Kidney (tissue), 14 donors: ENCODE data around the gene SPTBN1. TPM values are rescaled to one million over a fixed set of nuclear protein-coding genes. Genes with fewer than 3 reads are reported as not detected.

Experiments
- DNase-seq, 5 donors: peaks; one replicate each; pipeline ENCODE4 v3.0.0-alpha.2; 2013 to 2020
- FAIRE-seq: peaks from 2 replicates; lab custom pipeline; 2012; peaks lifted over from hg19 to GRCh38; lab: Jason Lieb, UNC
- H3K27ac ChIP-seq, 2 donors: one replicate each; pipeline ENCODE4 v1.7.0; 2013; ENCODE audit warnings: low read depth in 2 of 2, low read length in 2 of 2, inconsistent platforms in 1 of 2
- H3K27me3 ChIP-seq: one replicate; pipeline ENCODE4 v1.7.1; 2013; ENCODE audit warnings: low read length, inconsistent platforms; ENCODE audit not compliant: control insufficient read depth, insufficient read depth
- H3K36me3 ChIP-seq, 3 donors: one replicate each; pipeline versions ENCODE4 v1.7.0 to v1.7.1; 2013; ENCODE audit warnings: low read length in 3 of 3, control low read depth in 1 of 3, inconsistent platforms in 1 of 3; ENCODE audit not compliant: insufficient read depth in 3 of 3, control insufficient read depth in 2 of 3
- H3K4me1 ChIP-seq, 3 donors: one replicate each; pipeline versions ENCODE4 v1.7.0 to v1.7.1; 2013; ENCODE audit warnings: low read length in 3 of 3, inconsistent platforms in 1 of 3, low read depth in 1 of 3; ENCODE audit not compliant: control insufficient read depth in 2 of 3, insufficient read depth in 2 of 3
- H3K4me3 ChIP-seq, 3 donors: one replicate each; pipeline versions ENCODE4 v1.7.0 to v1.8.1; 2013; ENCODE audit warnings: low read length in 3 of 3, control low read depth in 1 of 3, inconsistent platforms in 1 of 3
- H3K9ac ChIP-seq, 3 donors: one replicate each; pipeline versions ENCODE4 v1.7.0 to v1.7.1; 2013; ENCODE audit warnings: low read length in 3 of 3, control low read depth in 1 of 3, inconsistent platforms in 1 of 3
- H3K9me3 ChIP-seq, 3 donors: one replicate each; pipeline versions ENCODE4 v1.7.0 to v1.7.1; 2013; ENCODE audit warnings: low read length in 3 of 3, control low read depth in 1 of 3, inconsistent platforms in 1 of 3; ENCODE audit not compliant: control insufficient read depth in 2 of 3, insufficient read depth in 1 of 3
- intact Hi-C: fragments of 100-400 bp; cut with DNase I; formaldehyde crosslinking; loops from one replicate; pipeline ENCODE4 v1.11.1; 2022
- polyA plus RNA-seq: library from polyadenylated mRNA; stranded (reverse); fragments of 350-450 nt; fragmentation: Illumina TruSeq; extraction: RNeasy Lipid Tissue Mini Kit (QIAGEN cat#74804); gene quantifications from one replicate; pipeline ENCODE4 v1.2.3, GENCODE V29; 2014; ENCODE audit warnings: low read depth, low replicate concordance; ENCODE audit not compliant: insufficient read depth
- total RNA-seq: library from RNA; stranded (reverse); fragmentation: NEBNext Ultra II Directional; extraction: Animal tissue kit (Norgen Biotek cat#: 25700); gene quantifications from one replicate; pipeline ENCODE4 v1.2.1, GENCODE V29; 2021
- TF ChIP-seq, protein P1 (sequence below): IDR thresholded peaks from 3 replicates; pipeline ENCODE4 v1.5.1; 2012; ENCODE audit warnings: mild to moderate bottlenecking, moderate library complexity, borderline replicate concordance; ENCODE audit not compliant: insufficient read depth; ENCODE audit errors: extremely low read depth
- donor health status: control.
- donor health status: control.
- donor health status: control.
- donor health status: control.
- donor health status: control.
- donor health status: DM: yes; HTN: yes; CAD: no.
- donor health status: Normal renal cell carcinoma (clear cell type).

Gene SPTBN1
- total and polyA plus RNA-seq, 2 donors from 2014 or later = 93.2 to 313 TPM

DNA sequence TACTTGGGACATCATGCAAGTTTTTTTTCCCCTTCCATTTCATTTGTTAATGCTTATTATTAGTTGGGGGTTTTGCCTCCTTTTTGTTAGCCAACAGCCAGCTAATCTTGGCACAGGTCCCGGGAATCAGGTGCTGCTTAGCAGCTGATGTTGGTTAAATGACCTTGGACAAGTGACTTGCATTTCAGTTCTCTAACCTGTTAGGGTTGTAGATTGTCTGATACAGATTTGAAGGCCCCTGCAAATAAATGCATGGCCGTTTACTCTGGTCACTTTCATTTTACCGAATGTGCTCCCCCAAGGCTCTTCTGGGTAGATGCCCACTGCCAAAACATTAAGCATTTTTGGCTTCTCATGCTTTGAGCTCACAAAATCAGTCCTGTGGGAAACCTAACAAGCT, 120.9 kb downstream of the SPTBN1 start:
- intact Hi-C loops = no loop called here
- H3K4me1 ChIP-seq = peaks cover 30 to 73% (median 67%) of the 10 kb centered on the region in 3 donors
- H3K36me3 ChIP-seq = no peaks in the 10 kb centered on the region
- TF ChIP-seq, protein P1, sequence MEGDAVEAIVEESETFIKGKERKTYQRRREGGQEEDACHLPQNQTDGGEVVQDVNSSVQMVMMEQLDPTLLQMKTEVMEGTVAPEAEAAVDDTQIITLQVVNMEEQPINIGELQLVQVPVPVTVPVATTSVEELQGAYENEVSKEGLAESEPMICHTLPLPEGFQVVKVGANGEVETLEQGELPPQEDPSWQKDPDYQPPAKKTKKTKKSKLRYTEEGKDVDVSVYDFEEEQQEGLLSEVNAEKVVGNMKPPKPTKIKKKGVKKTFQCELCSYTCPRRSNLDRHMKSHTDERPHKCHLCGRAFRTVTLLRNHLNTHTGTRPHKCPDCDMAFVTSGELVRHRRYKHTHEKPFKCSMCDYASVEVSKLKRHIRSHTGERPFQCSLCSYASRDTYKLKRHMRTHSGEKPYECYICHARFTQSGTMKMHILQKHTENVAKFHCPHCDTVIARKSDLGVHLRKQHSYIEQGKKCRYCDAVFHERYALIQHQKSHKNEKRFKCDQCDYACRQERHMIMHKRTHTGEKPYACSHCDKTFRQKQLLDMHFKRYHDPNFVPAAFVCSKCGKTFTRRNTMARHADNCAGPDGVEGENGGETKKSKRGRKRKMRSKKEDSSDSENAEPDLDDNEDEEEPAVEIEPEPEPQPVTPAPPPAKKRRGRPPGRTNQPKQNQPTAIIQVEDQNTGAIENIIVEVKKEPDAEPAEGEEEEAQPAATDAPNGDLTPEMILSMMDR = no peak
- no peaks in the 10 kb centered on the region for H3K27me3 ChIP-seq
- H3K27ac ChIP-seq = peak overlapping the region; percentile 61 to 82
- DNase-seq (peak in 1 of 5 donors; percentile 51), FAIRE-seq (no peak)
- peak overlapping the region in 1 of 3 donors; percentile 11 for H3K4me3 ChIP-seq
- H3K9ac ChIP-seq = peak overlapping the region in 1 of 3 donors; percentile 52
- H3K9me3 ChIP-seq = no peaks in the 10 kb centered on the region

DNA sequence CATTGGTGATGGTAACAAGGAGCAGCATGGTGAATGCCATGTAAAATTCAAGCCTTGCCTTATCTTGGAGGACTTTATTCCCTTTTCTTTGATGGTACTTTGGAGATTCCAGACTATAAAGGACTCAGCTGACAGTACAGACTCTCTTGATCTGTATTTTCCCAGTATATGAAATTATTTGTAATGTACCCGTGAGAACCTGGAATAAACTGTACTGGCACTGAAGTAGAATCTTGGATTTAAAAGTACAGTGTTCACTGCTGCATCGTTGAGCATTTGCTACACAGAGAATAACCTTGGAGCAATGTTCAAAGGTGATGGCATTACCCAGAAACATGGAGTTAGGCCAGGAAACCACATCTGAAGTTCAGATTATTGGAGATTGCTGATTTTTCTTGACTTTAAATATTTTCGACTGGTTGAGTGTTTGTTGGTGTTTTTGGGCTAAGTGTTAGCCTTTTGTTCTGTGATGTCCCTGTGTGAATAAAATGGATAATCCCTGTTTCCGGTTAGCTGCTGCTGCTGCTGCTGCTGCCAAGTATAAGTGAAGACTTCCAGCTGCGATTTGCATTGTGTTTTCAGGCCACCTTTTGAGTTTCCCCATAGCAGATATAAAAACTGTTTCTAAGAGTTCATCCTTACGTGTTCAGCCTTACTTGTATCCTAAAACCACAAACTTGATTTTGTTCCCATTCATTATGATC, 122.0 kb downstream of the SPTBN1 start:
- Histone ChIP-seq H3K4me3 (peak overlapping the region in 1 of 3 donors; percentile 11), H3K27me3 (no peaks in the 10 kb centered on the region), H3K27ac (peak overlapping the region; percentile 61 to 82), H3K36me3 (no peaks in the 10 kb centered on the region), H3K4me1 (peaks cover 27 to 66% (median 65%) of the 10 kb centered on the region in 3 donors), H3K9ac (peak overlapping the region in 1 of 3 donors; percentile 49), H3K9me3 (no peaks in the 10 kb centered on the region)
- TF ChIP-seq, protein P1 = no peak
- no peak for FAIRE-seq
- intact Hi-C loops = no loop called here
- DNase-seq = peak in 2 of 5 donors; percentile 47 to 65

DNA sequence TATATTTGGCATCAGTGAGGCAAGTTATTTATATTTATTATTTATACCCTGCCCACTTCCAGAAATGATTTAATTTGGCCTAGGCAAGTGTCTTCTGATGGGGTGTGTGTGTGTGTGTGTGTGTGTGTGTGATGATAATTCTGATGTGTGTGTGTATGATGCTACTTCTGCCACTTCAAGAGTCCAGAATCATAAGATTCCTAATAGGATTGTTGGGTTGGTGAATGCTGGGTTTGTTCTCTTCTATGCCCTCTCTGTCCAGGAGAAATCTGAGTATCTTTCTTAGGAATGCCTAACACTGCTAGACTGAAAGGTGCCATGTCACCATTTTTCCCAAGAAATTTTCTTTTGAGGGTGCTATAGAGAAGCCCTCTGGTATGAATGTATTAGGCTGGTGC, 122.5 kb downstream of the SPTBN1 start:
- intact Hi-C loops = no loop called here

More for the DNA sequence above, 122.5 kb downstream of the SPTBN1 start:
- FAIRE-seq = no peak
- Histone ChIP-seq H3K27me3 (no peaks in the 10 kb centered on the region), H3K36me3 (no peaks in the 10 kb centered on the region), H3K4me1 (peaks cover 27 to 61% (median 61%) of the 10 kb centered on the region in 3 donors), H3K9ac (no peak overlapping the region), H3K9me3 (no peaks in the 10 kb centered on the region), H3K27ac (peak overlapping the region; percentile 61 to 82), H3K4me3 (no peak overlapping the region)
- DNase-seq = no peak
- TF ChIP-seq, protein P1 = no peak
